Mesenchymal stem cell (in vitro differentiated cells and primary cell): ENCODE measurements around the gene PROX1. TPM values are rescaled to one million over a fixed set of nuclear protein-coding genes. Genes with fewer than 3 reads are reported as not detected.
A peak's percentile ranks its signal among the peaks of the same experiment; 100 is the strongest.

ENCODE experiments used
- DNase-seq: peaks from one replicate; pipeline ENCODE4 v3.0.0-alpha.2; 2013
- H2AFZ ChIP-seq: one replicate; pipeline ENCODE4 v1.6.1; 2013; ENCODE audit warnings: low read depth, mild to moderate bottlenecking, control low read depth, inconsistent platforms, low read length, moderate library complexity
- H2AK5ac ChIP-seq: 2 replicates; pipeline ENCODE4 v1.6.1; 2013; ENCODE audit warnings: low read length, moderate library complexity, mild to moderate bottlenecking, inconsistent platforms; ENCODE audit not compliant: severe bottlenecking
- H2BK120ac ChIP-seq: one replicate; pipeline ENCODE4 v1.6.1; 2013; ENCODE audit warnings: low read depth, mild to moderate bottlenecking, inconsistent platforms, low read length, moderate library complexity
- H2BK12ac ChIP-seq, 2 experiments: one replicate each; pipeline ENCODE4 v1.6.1; 2013; ENCODE audit warnings: inconsistent platforms in 2 of 2, low read length in 2 of 2, mild to moderate bottlenecking in 2 of 2, moderate library complexity in 2 of 2, control low read depth in 1 of 2
- H2BK15ac ChIP-seq: one replicate; pipeline ENCODE4 v1.6.1; 2013; ENCODE audit warnings: mild to moderate bottlenecking, low read depth, inconsistent platforms; ENCODE audit not compliant: poor library complexity, severe bottlenecking
- H2BK5ac ChIP-seq: 2 replicates; pipeline ENCODE4 v1.6.1; 2013; ENCODE audit warnings: low read depth, mild to moderate bottlenecking, low read length, control low read depth, inconsistent platforms; ENCODE audit not compliant: poor library complexity, severe bottlenecking
- H3K14ac ChIP-seq, 2 experiments: one replicate each; pipeline ENCODE4 v1.6.1; 2013; ENCODE audit warnings: inconsistent platforms in 2 of 2, low read length in 2 of 2, control low read depth in 1 of 2, mild to moderate bottlenecking in 1 of 2, moderate library complexity in 1 of 2
- H3K18ac ChIP-seq, 2 experiments: one replicate each; pipeline ENCODE4 v1.6.1; 2013; ENCODE audit warnings: inconsistent platforms in 2 of 2, low read length in 2 of 2, control low read depth in 1 of 2, low read depth in 1 of 2, mild to moderate bottlenecking in 1 of 2
- H3K23ac ChIP-seq, 2 experiments: one replicate each; pipeline ENCODE4 v1.6.1; 2013; ENCODE audit warnings: inconsistent platforms in 2 of 2, low read length in 2 of 2, mild to moderate bottlenecking in 2 of 2, moderate library complexity in 2 of 2, control low read depth in 1 of 2
- H3K27ac ChIP-seq: 2 replicates; pipeline ENCODE4 v1.5.1; 2013; ENCODE audit warnings: mild to moderate bottlenecking, moderate library complexity, low read length, control low read depth, inconsistent platforms; ENCODE audit not compliant: poor library complexity, severe bottlenecking
- H3K27me3 ChIP-seq, 2 experiments: 2 replicates each; pipeline versions ENCODE4 v1.6.1 to v1.7.0; 2013; ENCODE audit warnings: low read length in 2 of 2, mild to moderate bottlenecking in 2 of 2, moderate library complexity in 2 of 2, control low read depth in 1 of 2, inconsistent platforms in 1 of 2; ENCODE audit not compliant: control insufficient read depth in 1 of 2, insufficient read depth in 1 of 2
- H3K36me3 ChIP-seq, 2 experiments: 2 replicates each; pipeline versions ENCODE4 v1.6.1 to v1.7.0; 2013; ENCODE audit warnings: low read length in 2 of 2, control low read depth in 1 of 2, inconsistent platforms in 1 of 2, low read depth in 1 of 2, mild to moderate bottlenecking in 1 of 2; ENCODE audit not compliant: insufficient read depth in 2 of 2, control insufficient read depth in 1 of 2
- H3K4ac ChIP-seq, 2 experiments: one replicate each; pipeline ENCODE4 v1.6.1; 2013; ENCODE audit warnings: inconsistent platforms in 2 of 2, low read length in 2 of 2, mild to moderate bottlenecking in 2 of 2, moderate library complexity in 2 of 2, control low read depth in 1 of 2, low read depth in 1 of 2
- H3K4me1 ChIP-seq: 2 replicates; pipeline ENCODE4 v1.6.1; 2013; ENCODE audit warnings: low read depth, low read length, control low read depth; ENCODE audit not compliant: control insufficient read depth, insufficient read depth
- H3K4me2 ChIP-seq: 2 replicates; pipeline ENCODE4 v1.6.1; 2013; ENCODE audit warnings: low read length, mild to moderate bottlenecking, inconsistent platforms; ENCODE audit not compliant: poor library complexity, severe bottlenecking
- H3K4me3 ChIP-seq, 2 experiments: 2 replicates each; pipeline versions ENCODE4 v1.5.1 to v1.7.0; 2013; ENCODE audit warnings: low read length in 2 of 2, mild to moderate bottlenecking in 2 of 2, control low read depth in 1 of 2, low read depth in 1 of 2; ENCODE audit not compliant: insufficient read depth in 1 of 2
- H3K79me1 ChIP-seq: replicated peaks from 2 replicates; pipeline ENCODE4 v1.6.1; 2013; ENCODE audit warnings: mild to moderate bottlenecking, control low read depth, low read length, inconsistent platforms; ENCODE audit not compliant: poor library complexity, severe bottlenecking
- H3K9ac ChIP-seq: 2 replicates; pipeline ENCODE4 v1.7.0; 2013; ENCODE audit warnings: mild to moderate bottlenecking, low read length, moderate library complexity
- H3K9me3 ChIP-seq: 2 replicates; pipeline ENCODE4 v1.7.0; 2013; ENCODE audit warnings: mild to moderate bottlenecking, low read length; ENCODE audit not compliant: control insufficient read depth
- H4K8ac ChIP-seq: one replicate; pipeline ENCODE4 v1.6.1; 2013; ENCODE audit warnings: inconsistent platforms, mild to moderate bottlenecking, low read length, moderate library complexity
- H4K91ac ChIP-seq: one replicate; pipeline ENCODE4 v1.6.1; 2013; ENCODE audit warnings: mild to moderate bottlenecking, low read length, inconsistent platforms
- WGBS: methylation state at CpG from one replicate; pipeline ENCODE4 v1.1.7; 2013; ENCODE audit warnings: mixed read lengths; 5-methylcytosine and 5-hydroxymethylcytosine counted together
- polyA plus RNA-seq, 2 experiments: library from polyadenylated mRNA; stranded (reverse); fragments of 200-250 nt; gene quantifications; one replicate each; pipeline ENCODE4 v1.2.3, GENCODE V29; 2013

Gene PROX1
- polyA plus RNA-seq (2013, experiment 1 of 2), result 0.10 TPM
- polyA plus RNA-seq (2013, experiment 2 of 2), result 0.11 TPM

GRCh38 chr1:213987927-213988506 is at the start of gene PROX1:
Gene PROX1 (plus strand): TSS chr1:213987973. CDS start chr1:213996536, 8,563 bp downstream.
- H2BK120ac ChIP-seq, result no peak within 1 kb of the TSS

GRCh38 chr1:213938776-213939175 is 49.0 kb upstream of the PROX1 start:
- Histone ChIP-seq H4K8ac (no peak overlapping the region), H3K23ac (no peak overlapping the region), H3K4me2 (no peak overlapping the region), H3K4ac (no peak overlapping the region), H3K9ac (no peak overlapping the region), H2AFZ (no peak overlapping the region), H3K27ac (no peak overlapping the region), H3K79me1 (no peaks in the 10 kb centered on the region), H3K36me3 (no peaks in the 10 kb centered on the region), H2AK5ac (no peak overlapping the region), H2BK120ac (no peak overlapping the region), H4K91ac (no peak overlapping the region), H3K27me3 (no peaks in the 10 kb centered on the region), H3K4me3 (no peak overlapping the region), H3K14ac (no peak overlapping the region), H2BK12ac (no peak overlapping the region), H2BK5ac (no peak overlapping the region), H3K9me3 (no peaks in the 10 kb centered on the region), H3K18ac (no peak overlapping the region), H2BK15ac (no peak overlapping the region), H3K4me1 (no peaks in the 10 kb centered on the region)
- no peak for DNase-seq
- 94% methylated on average over 5 of the region's 5 CpGs for WGBS

More at GRCh38 chr1:213987927-213988506, at the start of gene PROX1:
- Histone ChIP-seq H4K8ac (no peak within 1 kb of the TSS), H4K91ac (no peak within 1 kb of the TSS), H3K36me3 (no peaks in the 10 kb centered on the region), H2AK5ac (no peak within 1 kb of the TSS), H3K27ac (peak within 1 kb of the TSS; percentile 25), H2BK15ac (no peak within 1 kb of the TSS), H2BK12ac (no peak within 1 kb of the TSS), H3K4me2 (peak within 1 kb of the TSS; percentile 92), H2BK5ac (no peak within 1 kb of the TSS), H3K79me1 (no peaks in the 10 kb centered on the region), H3K4ac (no peak within 1 kb of the TSS), H3K9ac (peak within 1 kb of the TSS; percentile 85), H3K4me1 (peaks cover 20% of the 10 kb centered on the region), H3K23ac (no peak within 1 kb of the TSS), H3K27me3 (peaks cover 67% of the 10 kb centered on the region in 2 experiments), H3K14ac (no peak within 1 kb of the TSS), H3K18ac (no peak within 1 kb of the TSS), H3K4me3 (peak within 1 kb of the TSS; percentile 51 to 85), H2AFZ (peak within 1 kb of the TSS; percentile 66), H3K9me3 (peaks cover 3% of the 10 kb centered on the region)
- peak; percentile 89 for DNase-seq
- under 1% methylated on average over 14 of the region's 29 CpGs for WGBS

- H2BK12ac ChIP-seq, result no peak overlapping the region
- peaks cover 0 to 2% of the 10 kb centered on the region in 2 experiments for H3K27me3 ChIP-seq
- no peaks in the 10 kb centered on the region for H3K36me3 ChIP-seq
- H3K23ac ChIP-seq, result no peak overlapping the region
- no peaks in the 10 kb centered on the region for H3K9me3 ChIP-seq
- no peak overlapping the region for H4K8ac ChIP-seq
- H3K4me2 ChIP-seq, result no peak overlapping the region
- H2AFZ ChIP-seq, result no peak overlapping the region
- H3K14ac ChIP-seq, result no peak overlapping the region
- 78% methylated on average over 3 of the region's 3 CpGs for WGBS
- H3K4me1 ChIP-seq, result no peaks in the 10 kb centered on the region
- no peaks in the 10 kb centered on the region for H3K79me1 ChIP-seq
- no peak overlapping the region for H2AK5ac ChIP-seq
- no peak overlapping the region for H2BK15ac ChIP-seq
- H3K27ac ChIP-seq, result no peak overlapping the region
- no peak overlapping the region for H3K4ac ChIP-seq
- DNase-seq, result no peak
- H2BK5ac ChIP-seq, result no peak overlapping the region
- H2BK120ac ChIP-seq, result no peak overlapping the region
- H3K9ac ChIP-seq, result no peak overlapping the region
- no peak overlapping the region for H3K4me3 ChIP-seq
- H3K18ac ChIP-seq, result no peak overlapping the region
- H4K91ac ChIP-seq, result no peak overlapping the region
Observed at GRCh38 chr1:213939888-213940287, 47.9 kb upstream of the PROX1 start.

- Histone ChIP-seq H2AK5ac (no peak overlapping the region), H3K18ac (no peak overlapping the region), H3K14ac (no peak overlapping the region), H3K27me3 (peaks cover 0 to 2% of the 10 kb centered on the region in 2 experiments), H4K8ac (no peak overlapping the region), H3K27ac (no peak overlapping the region), H3K4me2 (no peak overlapping the region), H3K9me3 (no peaks in the 10 kb centered on the region), H2BK5ac (no peak overlapping the region), H3K9ac (no peak overlapping the region), H3K4me3 (no peak overlapping the region), H4K91ac (no peak overlapping the region), H2AFZ (no peak overlapping the region), H3K4me1 (no peaks in the 10 kb centered on the region), H3K36me3 (no peaks in the 10 kb centered on the region), H2BK120ac (no peak overlapping the region), H3K4ac (no peak overlapping the region), H2BK12ac (no peak overlapping the region), H3K23ac (no peak overlapping the region), H3K79me1 (no peaks in the 10 kb centered on the region), H2BK15ac (no peak overlapping the region)
- no peak for DNase-seq
Observed at GRCh38 chr1:213940947-213941346, 46.8 kb upstream of the PROX1 start.
